Measurements from ENCODE around the gene ACLY. TPM values are rescaled to one million over a fixed set of nuclear protein-coding genes. Genes with fewer than 3 reads are reported as not detected.

The ACLY gene
- total RNA-seq, 1 experiment from 2014 or later, result 279 TPM

GRCh38 chr17:41935641-41936040 is 16.9 kb upstream of the ACLY start:
- no peaks in the 10 kb centered on the region for H4K20me1 ChIP-seq (ENCODE audit: control insufficient read depth, insufficient read depth, insufficient read length)
- no CpG with 5 or more reads among the region's 6 CpGs for WGBS (ENCODE audit: extremely low coverage, insufficient read length, low lambda C conversion rate)
- no peaks in the 10 kb centered on the region for H3K23me2 ChIP-seq (ENCODE audit: insufficient read length, low read depth, low read length, poor library complexity, severe bottlenecking)
- peaks cover 0 to 3% (median 0%) of the 10 kb centered on the region in 3 experiments; a peak in 1 of 7 replicates for H3K36me3 Mint-ChIP-seq (ENCODE audit: insufficient read depth in 1 of 3, low read depth in 3 of 3)
- no peak overlapping the region for H4K91ac ChIP-seq (ENCODE audit: insufficient read length, low read depth, low read length)
- no peak overlapping the region for H4K8ac ChIP-seq (replicated peaks; ENCODE audit: insufficient read length, low read depth, low read length)
- H2BK20ac ChIP-seq (ENCODE audit: low read depth, low read length, poor library complexity, severe bottlenecking), result no peak overlapping the region
- H3K4me2 ChIP-seq (ENCODE audit: insufficient read depth, insufficient read length, low read length), result no peak overlapping the region
- H3K9ac ChIP-seq (ENCODE audit: extremely low read depth, insufficient read length, low read length), result no peak overlapping the region
- H2BK5ac ChIP-seq (ENCODE audit: insufficient read length, low read length), result no peak overlapping the region
- H2BK120ac ChIP-seq (ENCODE audit: low read depth, low read length, poor library complexity, severe bottlenecking), result no peak overlapping the region
- H2BK15ac ChIP-seq (ENCODE audit: low read depth, low read length), result no peak overlapping the region
- no peak for TF ChIP-seq CTCF (conservative IDR thresholded peaks at IDR 0.05)
- no peak overlapping the region for H3K18ac ChIP-seq (ENCODE audit: insufficient read length, low read depth, low read length)
- H3K14ac ChIP-seq (ENCODE audit: insufficient read depth, low read length), result no peak overlapping the region
- H3K4me1 Mint-ChIP-seq, result peaks cover 10% of the 10 kb centered on the region in 2 experiments; a peak in 3 of 4 replicates
- H2AK5ac ChIP-seq (ENCODE audit: insufficient read length, low read length), result no peak overlapping the region
- H3K4me3 Mint-ChIP-seq, result no peak overlapping the region
- H3K9me3 Mint-ChIP-seq, result no peaks in the 10 kb centered on the region
- H3K27ac Mint-ChIP-seq, result no peak overlapping the region; a peak in 1 of 7 replicates
- H3K27me3 ChIP-seq (ENCODE audit: insufficient read depth, low read length), result no peaks in the 10 kb centered on the region
- H3K56ac ChIP-seq (ENCODE audit: insufficient read length, low read depth, low read length), result no peak overlapping the region
- H2AFZ ChIP-seq (ENCODE audit: low read length), result no peak overlapping the region
- H3K79me2 ChIP-seq (ENCODE audit: insufficient read depth, low read length), result no peaks in the 10 kb centered on the region
- no peak overlapping the region for H3T11ph ChIP-seq (ENCODE audit: low read length)
- H3K4me1 ChIP-seq (ENCODE audit: insufficient read depth, low read length), result no peaks in the 10 kb centered on the region
- H2BK12ac ChIP-seq (ENCODE audit: insufficient read length, low read depth, low read length), result no peak overlapping the region
- no peaks in the 10 kb centered on the region for H3K79me1 ChIP-seq (ENCODE audit: insufficient read depth, low read depth, low read length, poor library complexity, severe bottlenecking)
- H4K5ac ChIP-seq (ENCODE audit: insufficient read length, low read depth, low read length), result no peak overlapping the region
- H3K9me3 ChIP-seq (ENCODE audit: control insufficient read depth, low read depth, low read length), result no peaks in the 10 kb centered on the region
- no peaks in the 10 kb centered on the region for H3K27me3 Mint-ChIP-seq (ENCODE audit: low read depth)
- no peak for DNase-seq
- no peak overlapping the region for H3K4ac ChIP-seq (ENCODE audit: low read depth, low read length)
- H3K23ac ChIP-seq (ENCODE audit: insufficient read length, low read depth, low read length), result no peak overlapping the region
- H3K27ac ChIP-seq (ENCODE audit: insufficient read length, low read depth, low read length), result no peak overlapping the region

All from H9 (cell line).